Neural cell (in vitro differentiated cells): Measurements from ENCODE around the gene NOX4.
"Not testable (repeated sequence)": the region's sequence is repeated elsewhere in the genome, so short reads cannot be mapped to it uniquely, and the experiment has no call there.

Experiments used
- EZH2 ChIP-seq: fragments of 200-600, 300-800 bp; shearing (Covaris generic), sonication (generic); IDR thresholded peaks from 2 replicates; pipeline ENCODE4 v1.6.1; 2014; ENCODE audit warnings: antibody characterized with exemption, low read length, borderline replicate concordance, mild to moderate bottlenecking; ENCODE audit not compliant: insufficient read depth, poor library complexity, severe bottlenecking
- MXI1 ChIP-seq: fragments of 450-650 bp; conservative IDR thresholded peaks from 2 replicates; pipeline ENCODE4 v1.6.1; 2014; ENCODE audit warnings: antibody characterized with exemption, mild to moderate bottlenecking; ENCODE audit not compliant: poor library complexity, severe bottlenecking
- TAF1 ChIP-seq: IDR thresholded peaks from 2 replicates; pipeline ENCODE4 v1.6.1; 2012; ENCODE audit warnings: low read depth
- TF ChIP-seq, protein P1 (sequence below): fragments of 450-650 bp; IDR thresholded peaks from 2 replicates; pipeline ENCODE4 v1.5.1; 2014; ENCODE audit warnings: antibody characterized with exemption, mild to moderate bottlenecking, moderate library complexity; ENCODE audit not compliant: poor library complexity, severe bottlenecking

- TF ChIP-seq, protein P1, sequence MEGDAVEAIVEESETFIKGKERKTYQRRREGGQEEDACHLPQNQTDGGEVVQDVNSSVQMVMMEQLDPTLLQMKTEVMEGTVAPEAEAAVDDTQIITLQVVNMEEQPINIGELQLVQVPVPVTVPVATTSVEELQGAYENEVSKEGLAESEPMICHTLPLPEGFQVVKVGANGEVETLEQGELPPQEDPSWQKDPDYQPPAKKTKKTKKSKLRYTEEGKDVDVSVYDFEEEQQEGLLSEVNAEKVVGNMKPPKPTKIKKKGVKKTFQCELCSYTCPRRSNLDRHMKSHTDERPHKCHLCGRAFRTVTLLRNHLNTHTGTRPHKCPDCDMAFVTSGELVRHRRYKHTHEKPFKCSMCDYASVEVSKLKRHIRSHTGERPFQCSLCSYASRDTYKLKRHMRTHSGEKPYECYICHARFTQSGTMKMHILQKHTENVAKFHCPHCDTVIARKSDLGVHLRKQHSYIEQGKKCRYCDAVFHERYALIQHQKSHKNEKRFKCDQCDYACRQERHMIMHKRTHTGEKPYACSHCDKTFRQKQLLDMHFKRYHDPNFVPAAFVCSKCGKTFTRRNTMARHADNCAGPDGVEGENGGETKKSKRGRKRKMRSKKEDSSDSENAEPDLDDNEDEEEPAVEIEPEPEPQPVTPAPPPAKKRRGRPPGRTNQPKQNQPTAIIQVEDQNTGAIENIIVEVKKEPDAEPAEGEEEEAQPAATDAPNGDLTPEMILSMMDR: not testable (repeated sequence)
- not testable (repeated sequence) for TF ChIP-seq MXI1, EZH2, TAF1
These were observed 150.7 kb downstream of the NOX4 start for GRCh38 chr11:89340450-89340849.
